ENCODE data around the gene MADCAM1. TPM values are rescaled to one million over a fixed set of nuclear protein-coding genes. Genes with fewer than 3 reads are reported as not detected.

The MADCAM1 gene
- polyA plus RNA-seq, 3 donors = 3.4 to 6.5 (median 3.6) TPM

DNA sequence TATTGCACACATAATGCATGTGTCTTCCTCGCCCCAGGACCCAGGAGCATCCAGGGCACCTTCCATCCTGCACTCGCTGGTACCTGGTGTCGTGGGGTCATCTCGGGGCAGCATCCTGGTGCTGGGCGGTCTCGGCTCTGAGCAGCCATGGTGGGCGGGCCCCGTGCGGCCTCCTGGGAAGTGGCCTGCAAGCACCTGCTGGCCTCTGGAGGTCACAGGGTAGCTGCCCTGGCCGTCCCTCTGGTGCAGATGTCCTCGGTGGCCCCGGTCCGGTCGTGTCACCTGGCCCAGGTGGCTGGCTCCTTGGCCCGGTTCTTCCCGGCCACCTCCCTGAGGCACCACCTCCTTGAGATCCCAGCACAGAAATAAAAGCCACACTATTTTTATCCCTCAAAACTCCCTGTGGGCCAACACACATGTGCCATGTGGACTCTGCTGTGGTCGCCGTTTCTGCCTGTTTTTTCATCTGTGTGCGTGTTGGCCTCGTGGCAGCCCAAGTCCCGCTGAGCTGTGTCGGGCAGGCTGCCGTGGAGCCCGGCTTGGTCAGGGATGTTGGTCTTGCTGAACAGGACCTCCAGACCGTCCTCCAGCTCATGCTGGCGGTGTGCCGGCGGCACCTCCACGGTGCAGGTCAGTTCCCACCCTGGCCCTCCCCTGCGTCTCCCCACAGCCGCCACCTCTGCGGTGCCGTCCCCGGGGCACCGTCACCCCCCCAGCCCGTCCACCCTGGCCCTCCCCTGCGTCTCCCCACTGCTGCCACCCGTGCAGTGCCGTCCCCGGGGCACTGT, 42.5 kb downstream of the MADCAM1 start:
- DNase-seq (ENCODE audit: extremely low read depth in 1 of 11, low read depth in 9 of 11, low spot score in 4 of 11) = no peak

DNA sequence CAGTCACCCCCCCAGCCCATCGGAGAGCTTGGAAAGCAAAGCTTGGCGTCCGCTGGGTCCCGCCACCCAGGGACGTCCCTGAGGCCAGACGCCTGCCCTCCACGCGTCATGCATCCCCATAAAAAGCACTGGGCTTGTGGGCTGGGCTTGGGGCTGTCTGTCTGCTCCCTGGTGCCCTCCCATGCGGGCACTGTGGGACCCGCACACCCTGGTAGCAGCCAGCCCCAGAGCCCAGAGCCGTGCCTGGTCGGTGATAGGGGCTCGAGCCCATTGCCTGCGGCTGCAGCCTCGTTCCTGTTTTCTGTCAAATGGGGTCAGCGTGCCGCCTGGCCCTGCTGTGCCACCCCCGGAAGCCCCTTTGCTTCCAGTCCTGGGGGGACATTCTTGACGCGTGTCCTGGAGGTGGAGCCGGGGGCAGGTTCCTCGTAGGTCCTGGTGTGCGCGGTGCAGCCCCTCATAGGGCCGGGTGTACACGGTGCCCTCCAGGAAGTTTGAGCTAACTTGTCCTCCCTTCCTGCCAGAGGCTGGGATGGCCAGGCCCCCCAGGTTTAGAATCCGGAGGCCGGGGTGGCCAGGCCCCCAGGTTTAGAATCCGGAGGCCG, 43.2 kb downstream of the MADCAM1 start:
- no peak for DNase-seq (ENCODE audit: extremely low read depth in 1 of 11, low read depth in 9 of 11, low spot score in 4 of 11)

DNA sequence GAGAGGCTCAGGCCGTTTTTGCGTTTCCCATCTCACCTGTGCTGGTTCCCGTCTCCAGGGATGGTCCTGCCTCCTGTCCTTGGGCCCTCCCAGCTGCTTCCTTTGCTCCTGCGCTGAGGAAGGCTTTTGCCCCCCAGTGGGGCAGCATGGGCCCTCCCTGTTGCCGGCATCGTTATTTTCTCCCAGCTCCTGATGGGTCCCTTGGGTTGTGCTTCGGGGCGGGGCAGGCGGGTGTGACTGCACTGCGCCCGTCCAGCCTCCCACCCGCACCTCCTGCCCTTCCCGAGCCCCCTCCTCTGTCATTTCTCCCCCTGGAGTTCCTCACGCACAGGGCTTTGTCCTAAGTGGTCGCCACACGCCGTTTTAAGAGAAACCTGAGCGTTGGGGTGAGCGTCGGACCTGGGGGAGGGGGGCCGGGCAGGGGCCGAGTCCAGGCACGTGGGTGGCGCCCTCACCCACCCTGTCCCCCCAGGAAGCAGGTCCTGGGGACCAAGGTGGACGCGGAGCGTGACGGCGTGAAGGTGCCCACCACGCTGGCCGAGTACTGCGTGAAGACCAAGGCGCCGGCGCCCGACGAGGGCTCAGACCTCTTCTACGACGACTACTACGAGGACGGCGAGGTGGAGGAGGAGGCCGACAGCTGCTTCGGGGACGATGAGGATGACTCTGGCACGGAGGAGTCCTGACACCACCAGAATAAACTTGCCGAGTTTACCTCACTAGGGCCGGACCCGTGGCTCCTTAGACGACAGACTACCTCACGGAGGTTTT, 44.8 kb downstream of the MADCAM1 start:
- DNase-seq (ENCODE audit: extremely low read depth in 1 of 11, low read depth in 9 of 11, low spot score in 4 of 11) = no peak

DNA sequence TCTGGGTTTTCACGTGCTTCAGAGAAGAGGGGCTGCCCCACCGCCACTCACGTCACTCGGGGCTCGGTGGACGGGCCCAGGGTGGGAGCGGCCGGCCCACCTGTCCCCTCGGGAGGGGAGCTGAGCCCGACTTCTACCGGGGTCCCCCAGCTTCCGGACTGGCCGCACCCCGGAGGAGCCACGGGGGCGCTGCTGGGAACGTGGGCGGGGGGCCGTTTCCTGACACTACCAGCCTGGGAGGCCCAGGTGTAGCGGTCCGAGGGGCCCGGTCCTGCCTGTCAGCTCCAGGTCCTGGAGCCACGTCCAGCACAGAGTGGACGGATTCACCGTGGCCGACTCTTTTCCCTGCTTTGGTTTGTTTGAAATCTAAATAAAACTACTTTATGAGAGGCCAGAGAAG, 45.4 kb downstream of the MADCAM1 start:
- no peak for DNase-seq (ENCODE audit: extremely low read depth in 1 of 11, low read depth in 9 of 11, low spot score in 4 of 11)

DNA sequence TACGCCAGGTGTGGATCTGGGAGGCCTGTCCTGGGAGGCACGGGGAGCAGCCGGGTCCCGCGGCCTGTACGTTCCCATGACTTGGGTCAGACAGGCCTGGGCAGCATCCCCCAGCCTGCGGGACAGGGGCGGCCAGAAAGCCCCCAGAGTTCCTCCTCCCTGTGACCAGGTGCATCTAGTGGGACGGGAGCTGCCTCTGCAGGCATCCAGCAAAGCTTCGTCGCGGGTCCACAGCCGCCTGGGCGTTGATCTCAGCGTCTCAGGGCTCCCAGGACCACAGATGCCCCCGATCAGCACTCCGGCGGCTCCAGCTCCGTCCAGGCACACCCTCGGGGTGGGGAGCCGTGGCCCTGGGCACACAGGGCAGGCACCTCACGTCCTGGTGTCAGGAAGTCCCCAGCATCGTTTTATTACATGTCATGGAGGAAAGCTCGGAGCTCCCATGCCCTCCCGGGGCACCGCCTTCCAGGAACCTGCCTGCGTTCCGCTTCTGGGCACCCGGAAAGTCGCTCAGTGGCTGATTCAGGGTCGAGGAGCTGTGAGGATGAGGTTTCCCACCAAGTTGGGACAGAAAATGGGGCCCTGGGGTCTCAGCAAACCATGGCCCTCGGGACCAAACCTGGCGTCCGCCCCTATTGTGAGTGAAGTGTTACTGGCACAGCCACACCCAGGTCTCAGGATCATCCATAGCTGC, 46.0 kb downstream of the MADCAM1 start:
- DNase-seq (ENCODE audit: extremely low read depth in 1 of 11, low read depth in 9 of 11, low spot score in 4 of 11) = no peak

DNA sequence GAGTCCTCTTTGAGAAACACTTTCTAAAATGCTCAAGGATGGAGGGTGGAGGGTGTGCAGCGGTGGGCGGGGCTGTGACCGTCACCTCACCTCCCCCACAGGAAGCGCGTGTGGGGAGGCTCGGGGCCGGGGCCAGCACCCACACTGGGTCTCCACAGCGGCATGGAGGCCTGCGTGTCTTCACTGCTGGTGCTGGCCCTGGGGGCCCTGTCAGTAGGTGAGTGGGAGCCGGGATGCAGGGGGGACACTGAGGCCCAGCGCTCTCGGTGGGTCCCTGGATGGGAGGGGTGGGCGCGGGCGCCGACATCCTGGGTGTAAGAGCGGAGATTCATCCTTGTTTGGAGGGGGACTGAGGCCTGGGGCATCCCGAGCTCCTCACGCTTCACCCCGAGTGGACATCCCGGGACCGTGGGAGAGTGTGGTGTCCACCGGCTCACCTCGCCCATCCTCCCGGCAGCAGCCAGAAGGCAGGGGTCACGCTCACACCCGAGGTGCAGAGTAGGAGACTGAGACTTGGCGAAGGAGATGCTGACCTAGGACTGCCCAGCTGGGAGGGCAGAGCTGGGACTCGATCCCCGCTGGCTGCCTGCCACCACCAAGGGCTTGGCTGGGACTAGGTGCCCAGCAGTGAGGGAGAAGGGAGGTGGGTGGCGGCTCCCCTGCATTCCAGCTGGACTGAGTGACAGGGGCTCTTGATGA, 47.8 kb downstream of the MADCAM1 start, which contains the start of gene GZMM:
GZMM (plus strand) TSS at position 144 of the 699 bp plus-strand sequence; CDS start at position 163, 19 bp downstream.
- no peak for DNase-seq (ENCODE audit: extremely low read depth in 1 of 11, low read depth in 9 of 11, low spot score in 4 of 11)

DNA sequence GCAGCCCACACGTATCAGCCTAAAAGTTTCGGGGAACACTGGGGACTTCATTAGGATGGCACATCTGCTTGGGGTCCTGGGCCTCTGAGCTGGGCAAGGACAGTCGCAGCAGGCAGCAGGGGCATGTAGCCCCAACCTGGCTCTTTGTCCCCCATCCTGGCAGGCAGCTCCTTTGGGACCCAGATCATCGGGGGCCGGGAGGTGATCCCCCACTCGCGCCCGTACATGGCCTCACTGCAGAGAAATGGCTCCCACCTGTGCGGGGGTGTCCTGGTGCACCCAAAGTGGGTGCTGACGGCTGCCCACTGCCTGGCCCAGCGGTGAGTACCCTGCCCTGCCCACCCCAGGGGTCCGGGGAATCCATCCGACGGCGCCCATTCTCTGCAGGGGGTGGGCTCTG, 50.8 kb downstream of the MADCAM1 start:
- DNase-seq (ENCODE audit: extremely low read depth in 1 of 11, low read depth in 9 of 11, low spot score in 4 of 11) = no peak

DNA sequence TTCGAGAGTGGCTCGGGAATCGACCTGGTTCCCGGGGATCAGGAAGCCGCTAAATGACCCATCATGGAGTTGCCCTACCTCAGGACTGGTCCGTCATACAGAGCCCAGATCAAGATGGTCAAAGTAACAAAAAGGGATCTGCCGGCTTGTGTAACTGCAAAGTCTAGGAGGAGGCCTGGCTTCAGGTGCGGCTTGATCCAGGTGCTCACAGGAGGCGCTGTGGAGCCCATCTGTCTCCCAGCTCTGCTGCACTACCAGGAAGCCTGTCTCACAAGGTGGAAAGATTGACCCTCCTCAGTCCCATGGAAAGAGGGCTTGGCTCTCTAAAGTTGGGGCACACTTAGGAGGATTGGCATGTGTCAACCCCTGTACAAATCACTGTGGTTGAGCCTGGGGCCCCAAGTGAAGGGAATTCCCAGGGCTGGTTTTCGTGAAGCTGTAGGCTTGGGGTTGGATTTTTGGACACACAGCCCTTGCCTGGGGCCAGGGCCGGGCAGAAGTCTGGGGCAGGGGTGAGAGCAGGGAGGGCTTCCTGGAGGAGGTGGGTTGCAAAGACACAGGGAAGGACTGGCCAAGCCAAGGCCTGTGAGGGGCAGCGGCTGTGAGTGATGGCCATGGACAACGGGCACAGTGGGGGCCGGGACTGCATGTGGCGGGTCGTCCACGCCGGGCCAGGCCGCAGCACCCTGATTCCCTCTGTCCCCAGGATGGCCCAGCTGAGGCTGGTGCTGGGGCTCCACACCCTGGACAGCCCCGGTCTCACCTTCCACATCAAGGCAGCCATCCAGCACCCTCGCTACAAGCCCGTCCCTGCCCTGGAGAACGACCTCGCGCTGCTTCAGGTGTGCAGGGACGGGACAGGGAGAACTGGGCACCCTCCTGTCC, 51.8 kb downstream of the MADCAM1 start:
- no peak for DNase-seq (ENCODE audit: extremely low read depth in 1 of 11, low read depth in 9 of 11, low spot score in 4 of 11)

DNA sequence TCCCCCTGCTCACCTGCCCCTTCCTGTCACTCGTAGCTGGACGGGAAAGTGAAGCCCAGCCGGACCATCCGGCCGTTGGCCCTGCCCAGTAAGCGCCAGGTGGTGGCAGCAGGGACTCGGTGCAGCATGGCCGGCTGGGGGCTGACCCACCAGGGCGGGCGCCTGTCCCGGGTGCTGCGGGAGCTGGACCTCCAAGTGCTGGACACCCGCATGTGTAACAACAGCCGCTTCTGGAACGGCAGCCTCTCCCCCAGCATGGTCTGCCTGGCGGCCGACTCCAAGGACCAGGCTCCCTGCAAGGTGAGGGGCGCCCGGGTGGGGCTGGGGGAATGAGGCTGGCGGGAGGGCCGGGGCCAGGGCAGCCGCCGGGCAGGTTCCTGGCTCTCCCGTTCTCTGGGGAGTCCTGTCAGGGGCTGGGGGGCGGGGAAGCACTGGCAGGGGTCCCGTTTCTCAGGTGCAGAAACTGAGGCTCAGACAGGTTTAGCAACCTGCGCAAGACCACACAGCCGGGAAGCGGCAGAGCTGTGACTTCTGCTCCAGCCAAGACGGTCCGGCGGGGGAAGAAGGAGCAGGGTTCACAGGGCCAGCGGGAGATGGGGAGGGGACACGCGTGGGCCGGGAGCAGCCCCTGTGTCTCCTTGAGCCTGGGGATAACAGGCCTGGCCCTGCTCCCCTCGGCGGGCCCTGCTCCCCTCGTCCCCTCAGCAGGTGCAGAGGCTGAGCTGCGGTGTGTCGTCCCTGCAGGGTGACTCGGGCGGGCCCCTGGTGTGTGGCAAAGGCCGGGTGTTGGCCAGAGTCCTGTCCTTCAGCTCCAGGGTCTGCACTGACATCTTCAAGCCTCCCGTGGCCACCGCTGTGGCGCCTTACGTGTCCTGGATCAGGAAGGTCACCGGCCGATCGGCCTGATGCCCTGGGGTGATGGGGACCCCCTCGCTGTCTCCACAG, 52.9 kb downstream of the MADCAM1 start:
- DNase-seq (ENCODE audit: extremely low read depth in 1 of 11, low read depth in 9 of 11, low spot score in 4 of 11) = no peak

DNA sequence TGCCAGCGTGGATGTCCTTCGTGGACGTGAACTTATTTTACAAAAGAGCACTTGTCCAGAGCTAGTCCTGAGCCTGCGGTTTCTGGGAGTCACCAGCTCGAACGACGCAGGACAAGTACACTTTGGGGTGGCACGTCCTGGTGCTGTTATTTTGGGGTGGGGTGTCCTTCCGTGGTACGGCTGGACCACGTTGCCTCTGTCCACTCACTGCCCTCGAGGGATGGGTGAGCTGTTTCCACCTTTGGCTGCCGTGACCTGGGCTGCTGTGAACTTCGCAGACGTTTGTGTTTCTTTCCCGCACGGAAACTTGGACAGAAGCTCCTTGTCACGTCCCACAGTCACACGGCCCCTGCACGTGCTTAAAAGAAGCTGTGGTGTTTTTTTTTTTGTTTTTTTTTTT, 58.5 kb downstream of the MADCAM1 start:
- DNase-seq (ENCODE audit: extremely low read depth in 1 of 11, low read depth in 9 of 11, low spot score in 4 of 11) = no peak

Other genes with a start within 250 kb of the MADCAM1 start
- gene PLPP2, start 205.1 kb upstream of the MADCAM1 start, polyA plus RNA-seq (ENCODE audit: insufficient read length in 3 of 3) = 1 to 10 TPM; 2.8 to 4.7 (median 3.0) TPM
- 10 to 100 TPM; 24.7 to 31.1 (median 29.8) TPM for gene MIER2, start 151.7 kb upstream of the MADCAM1 start, polyA plus RNA-seq (ENCODE audit: insufficient read length in 3 of 3)
- 1 to 10 TPM; 2.0 to 3.9 (median 2.5) TPM for gene C2CD4C, start 87.3 kb upstream of the MADCAM1 start, polyA plus RNA-seq (ENCODE audit: insufficient read length in 3 of 3)
- 10 to 100 TPM; 30.1 to 49.3 (median 33.1) TPM for gene SHC2, start 35.5 kb upstream of the MADCAM1 start, polyA plus RNA-seq (ENCODE audit: insufficient read length in 3 of 3)
- gene TPGS1, start 11.0 kb downstream of the MADCAM1 start, polyA plus RNA-seq (ENCODE audit: insufficient read length in 3 of 3) = 10 to 100 TPM in 2 of 3 donors, 1 to 10 TPM in 1; 4.0 to 17.3 (median 13.0) TPM
- gene CDC34, start 35.3 kb downstream of the MADCAM1 start, polyA plus RNA-seq (ENCODE audit: insufficient read length in 3 of 3) = 10 to 100 TPM; 48.3 to 75.3 (median 61.7) TPM
- gene GZMM, start 47.6 kb downstream of the MADCAM1 start, polyA plus RNA-seq (ENCODE audit: insufficient read length in 3 of 3) = under 1 TPM in 2 of 3 donors, not detected in 1; 0.29 to 0.53 TPM
- 100 to 1,000 TPM; 359 to 541 (median 496) TPM for gene BSG, start 76.1 kb downstream of the MADCAM1 start, polyA plus RNA-seq (ENCODE audit: insufficient read length in 3 of 3)
- gene HCN2, start 93.4 kb downstream of the MADCAM1 start, polyA plus RNA-seq (ENCODE audit: insufficient read length in 3 of 3) = under 1 TPM; 0.40 to 0.45 (median 0.42) TPM
- gene POLRMT, start 137.1 kb downstream of the MADCAM1 start, polyA plus RNA-seq (ENCODE audit: insufficient read length in 3 of 3) = 10 to 100 TPM; 54.6 to 68.8 (median 58.1) TPM
- 1 to 10 TPM in 1 of 3 donors, under 1 TPM in 2; 0.31 to 1.1 (median 0.92) TPM for gene FGF22, start 143.4 kb downstream of the MADCAM1 start, polyA plus RNA-seq (ENCODE audit: insufficient read length in 3 of 3)
- gene RNF126, start 166.7 kb downstream of the MADCAM1 start, polyA plus RNA-seq (ENCODE audit: insufficient read length in 3 of 3) = 10 to 100 TPM; 21.1 to 36.8 (median 35.7) TPM
- gene FSTL3, start 179.9 kb downstream of the MADCAM1 start, polyA plus RNA-seq (ENCODE audit: insufficient read length in 3 of 3) = 10 to 100 TPM; 14.8 to 26.8 (median 20.7) TPM
- under 1 TPM; 0.13 to 0.20 (median 0.19) TPM for gene PRSS57, start 199.0 kb downstream of the MADCAM1 start, polyA plus RNA-seq (ENCODE audit: insufficient read length in 3 of 3)
- 100 to 1,000 TPM in 2 of 3 donors, 10 to 100 TPM in 1; 69.0 to 111 (median 105) TPM for gene PALM, start 212.4 kb downstream of the MADCAM1 start, polyA plus RNA-seq (ENCODE audit: insufficient read length in 3 of 3)